HCT116 (cell line): ENCODE data around the gene METTL2A. TPM values are rescaled to one million over a fixed set of nuclear protein-coding genes. Genes with fewer than 3 reads are reported as not detected.

Experiments used
- total RNA-seq: library from RNA; stranded (reverse); gene quantifications from one replicate; pipeline ENCODE4 v1.2.1, GENCODE V29; 2021; ENCODE audit not compliant: unreplicated experiment

The METTL2A gene
- total RNA-seq, 1 experiment from 2014 or later, result 50.3 TPM

Other genes with a start within 250 kb of the METTL2A start
- gene EFCAB3, start 43.3 kb upstream of the METTL2A start, total RNA-seq, result not detected
- 56.6 TPM for gene TLK2, start 54.9 kb downstream of the METTL2A start, total RNA-seq
- gene MRC2, start 203.8 kb downstream of the METTL2A start, total RNA-seq, result 10.7 TPM